IMR-90 (cell line): Measurements from ENCODE around the gene MOB1B. TPM values are rescaled to one million over a fixed set of nuclear protein-coding genes. Genes with fewer than 3 reads are reported as not detected.

Experiments
- ATAC-seq: fragments of 200-7000 bp; cut with Tn5 transposase; 2 replicates; pipeline ENCODE4 v1.9.1; 2020; ENCODE audit warnings: low read depth, mild to moderate bottlenecking, moderate library complexity
- BruUV-seq: library from RNA; stranded (reverse); fragments of 400-500 nt; replicated peaks from 2 replicates; lab custom pipeline; 2021; lab: Mats Ljungman, UMichigan
- CTCF ChIA-PET: fragments of 300-600 bp; formaldehyde crosslinking; extraction: SDS; loops from one replicate; lab custom pipeline; 2021; ENCODE audit warnings: antibody characterized with exemption; lab: Yijun Ruan, JAX
- POLR2A ChIA-PET: fragments of 300-600 bp; sonication (Branson Sonifier 250); formaldehyde crosslinking; loops from one replicate; lab custom pipeline; 2022; ENCODE audit warnings: antibody characterized with exemption; ENCODE audit not compliant: unreplicated experiment; lab: Charles Lee
- DNase-seq: peaks from one replicate; pipeline ENCODE4 v3.0.0; 2013
- H2AFZ ChIP-seq: replicated peaks from 2 replicates; pipeline ENCODE3; 2013; ENCODE audit warnings: low read length, mild to moderate bottlenecking; ENCODE audit not compliant: poor library complexity
- H2AK5ac ChIP-seq: 2 replicates; pipeline ENCODE4 v1.6.1; 2013; ENCODE audit warnings: low read depth, low read length, inconsistent platforms
- H2AK9ac ChIP-seq: replicated peaks from 2 replicates; pipeline ENCODE3; 2013; ENCODE audit warnings: mild to moderate bottlenecking, low read depth, low read length, moderate library complexity; ENCODE audit not compliant: poor library complexity
- H2BK120ac ChIP-seq: 2 replicates; pipeline ENCODE4 v1.6.1; 2013; ENCODE audit warnings: low read depth, low read length, inconsistent platforms
- H2BK15ac ChIP-seq: 3 replicates; pipeline ENCODE4 v1.6.1; 2013; ENCODE audit warnings: low read depth, low read length, inconsistent platforms
- H2BK20ac ChIP-seq: 2 replicates; pipeline ENCODE4 v1.6.1; 2013; ENCODE audit warnings: low read depth, mild to moderate bottlenecking, inconsistent platforms, low read length, moderate library complexity
- H2BK5ac ChIP-seq: 2 replicates; pipeline ENCODE4 v1.6.1; 2013; ENCODE audit warnings: mild to moderate bottlenecking, low read depth, low read length, inconsistent platforms; ENCODE audit not compliant: poor library complexity, severe bottlenecking
- H3K14ac ChIP-seq: replicated peaks from 2 replicates; pipeline ENCODE4 v1.6.1; 2013; ENCODE audit warnings: low read depth, low read length, inconsistent platforms
- H3K18ac ChIP-seq: 2 replicates; pipeline ENCODE4 v1.6.1; 2013; ENCODE audit warnings: low read depth, low read length, control low read depth
- H3K23ac ChIP-seq: 2 replicates; pipeline ENCODE4 v1.6.1; 2013; ENCODE audit warnings: low read depth, low read length, inconsistent platforms
- H3K27ac ChIP-seq: 2 replicates; pipeline ENCODE4 v1.5.1; 2013; ENCODE audit warnings: mild to moderate bottlenecking, control low read depth, low read length; ENCODE audit not compliant: insufficient read depth
- H3K27me3 ChIP-seq: 2 replicates; pipeline ENCODE4 v1.6.1; 2013; ENCODE audit warnings: low read length; ENCODE audit not compliant: control insufficient read depth, insufficient read depth
- H3K36me3 ChIP-seq: 2 replicates; pipeline ENCODE4 v1.6.1; 2013; ENCODE audit warnings: low read length, mixed read lengths; ENCODE audit not compliant: control insufficient read depth, insufficient read depth
- H3K4ac ChIP-seq: 2 replicates; pipeline ENCODE4 v1.6.1; 2013; ENCODE audit warnings: low read depth, low read length, inconsistent platforms
- H3K4me1 ChIP-seq: 2 replicates; pipeline ENCODE4 v1.6.1; 2013; ENCODE audit warnings: low read length, mixed read lengths; ENCODE audit not compliant: control insufficient read depth, insufficient read depth
- H3K4me2 ChIP-seq: 2 replicates; pipeline ENCODE4 v1.6.1; 2013; ENCODE audit warnings: low read depth, mild to moderate bottlenecking, control low read depth, low read length, moderate library complexity
- H3K4me3 ChIP-seq: 2 replicates; pipeline ENCODE4 v1.5.1; 2013; ENCODE audit warnings: low read depth, mild to moderate bottlenecking, control low read depth, low read length, moderate library complexity; ENCODE audit not compliant: insufficient read depth
- H3K56ac ChIP-seq: 2 replicates; pipeline ENCODE4 v1.6.1; 2013; ENCODE audit warnings: low read length, inconsistent platforms; ENCODE audit not compliant: insufficient read depth; ENCODE audit errors: extremely low read depth
- H3K79me1 ChIP-seq, 2 experiments: 2 replicates each; pipeline ENCODE4 v1.6.1; 2013; ENCODE audit warnings: low read length in 2 of 2, inconsistent platforms in 1 of 2, low read depth in 1 of 2
- H3K9ac ChIP-seq: 2 replicates; pipeline ENCODE4 v1.6.1; 2013; ENCODE audit warnings: low read depth, low read length, control low read depth
- H3K9me1 ChIP-seq: 2 replicates; pipeline ENCODE4 v1.6.1; 2013; ENCODE audit warnings: low read length, inconsistent platforms; ENCODE audit not compliant: insufficient read depth
- H3K9me3 ChIP-seq: 2 replicates; pipeline ENCODE4 v1.6.1; 2013; ENCODE audit warnings: low read length; ENCODE audit not compliant: control insufficient read depth, insufficient read depth
- H4K20me1 ChIP-seq: 2 replicates; pipeline ENCODE4 v1.6.1; 2013; ENCODE audit warnings: low read length, inconsistent platforms; ENCODE audit not compliant: insufficient read depth
- H4K5ac ChIP-seq: 2 replicates; pipeline ENCODE4 v1.6.1; 2013; ENCODE audit warnings: mild to moderate bottlenecking, low read depth, low read length, control low read depth
- H4K8ac ChIP-seq, 2 experiments: 2 replicates each; pipeline ENCODE4 v1.6.1; 2013; ENCODE audit warnings: low read depth in 2 of 2, low read length in 2 of 2, control low read depth in 1 of 2, inconsistent platforms in 1 of 2
- H4K91ac ChIP-seq: 2 replicates; pipeline ENCODE4 v1.6.1; 2013; ENCODE audit warnings: low read depth, low read length, inconsistent platforms; ENCODE audit not compliant: insufficient read depth
- CEBPB ChIP-seq: IDR thresholded peaks from 2 replicates; pipeline ENCODE4 v1.6.1; 2012; ENCODE audit warnings: low read depth, low read length, improper control_type of control experiment
- CTCF ChIP-seq: conservative IDR thresholded peaks from 2 replicates; pipeline ENCODE4 v1.5.1; 2012; ENCODE audit warnings: mild to moderate bottlenecking, low read depth, low read length, improper control_type of control experiment
- WGBS, 2 experiments: methylation state at CpG; one replicate each; pipeline versions ENCODE4 v1.1.5 to v1.1.7; 2013; ENCODE audit warnings: missing lambda C conversion rate in 2 of 2; ENCODE audit not compliant: insufficient read length in 1 of 2; ENCODE audit errors: extremely low coverage in 2 of 2; 5-methylcytosine and 5-hydroxymethylcytosine counted together
- dilution Hi-C: fragments of 300-500 bp; cut with HindIII; formaldehyde crosslinking; loops from one replicate; pipeline ENCODE4 v1.14.3; 2018; ENCODE audit warnings: low sequenced_read_pairs; ENCODE audit not compliant: unreplicated experiment
- in situ Hi-C: fragments of 300-500 bp; cut with MboI; formaldehyde crosslinking; loops from 3 replicates; pipeline ENCODE4 v1.14.3; 2019; ENCODE audit warnings: low sequenced_read_pairs, inconsistent platforms, mixed read lengths
- intact Hi-C: fragments of 100-400 bp; cut with micrococcal nuclease; formaldehyde crosslinking; loops from 2 replicates; pipeline ENCODE4 v1.10.0; 2022
- polyA plus RNA-seq, 3 experiments: library from polyadenylated mRNA; depleted of rRNA; stranded (reverse); fragments of >200 nt; gene quantifications; 2 replicates each; pipeline ENCODE4 v1.2.3, GENCODE V29; 2012; ENCODE audit warnings: low replicate concordance in 1 of 3
- total RNA-seq: library from RNA; depleted of rRNA; stranded (reverse); fragments of >200 nt; gene quantifications from 2 replicates; pipeline ENCODE4 v1.2.3, GENCODE V29; 2012

The MOB1B gene
- total and polyA plus RNA-seq, 2 of the 4 experiments (the other 2 are of a cell fraction) = 5.7 to 6.8 TPM

- H2BK15ac ChIP-seq = peak overlapping the region; percentile 54; the same call in 1 of the 3 replicates
- H2BK5ac ChIP-seq = peak overlapping the region; percentile 34
- H4K5ac ChIP-seq = peak overlapping the region; percentile 86
- peak overlapping the region; percentile 70 for H3K4me2 ChIP-seq
- no peak for DNase-seq
- H3K56ac ChIP-seq = no peak overlapping the region
- no peaks in the 10 kb centered on the region for H3K9me3 ChIP-seq
- in situ Hi-C loops (no loop called here), dilution Hi-C loops (no loop called here), intact Hi-C loops (no loop called here)
- CTCF ChIA-PET = no interaction called here
- no TSS peak for BruUV-seq
- H3K79me1 ChIP-seq = peaks cover 15 to 63% of the 10 kb centered on the region in 2 experiments
- no peak overlapping the region for H3K4me3 ChIP-seq
- H2BK120ac ChIP-seq = peak overlapping the region; percentile 30; the same call in 1 of the 2 replicates
- ATAC-seq = peak; percentile 27; the same call in 1 of the 2 replicates
- no peaks in the 10 kb centered on the region for H3K36me3 ChIP-seq
- no peaks in the 10 kb centered on the region for H3K27me3 ChIP-seq
- H3K9ac ChIP-seq = no peak overlapping the region
- no peak overlapping the region for H2AFZ ChIP-seq
- peak overlapping the region; percentile 96 for H3K18ac ChIP-seq
- no peak overlapping the region; the same call in 1 of the 2 replicates for H2AK5ac ChIP-seq
- H3K27ac ChIP-seq = peak overlapping the region; percentile 56; the same call in 1 of the 2 replicates
- no CpG with 5 or more reads among the region's 6 CpGs for WGBS, 2 experiments
- H4K91ac ChIP-seq = no peak overlapping the region
- H3K23ac ChIP-seq = peak overlapping the region; percentile 23; the same call in 1 of the 2 replicates
- H4K8ac ChIP-seq = 0 out of 4 replicates have a peak overlapping the region, but pooled peaks of 1 of the 2 experiments have one; percentile 16
- peaks cover 26% of the 10 kb centered on the region for H3K4me1 ChIP-seq
- TF ChIP-seq CEBPB = 0 out of 2 replicates have a peak, but pooled peaks have one; percentile 26
- no peak for TF ChIP-seq CTCF
- no peak overlapping the region for H2BK20ac ChIP-seq
- no peak overlapping the region for H2AK9ac ChIP-seq
- H3K4ac ChIP-seq = peak overlapping the region; percentile 67; the same call in 1 of the 2 replicates
- peaks cover 17% of the 10 kb centered on the region for H3K9me1 ChIP-seq
- 0 out of 2 replicates have a peak overlapping the region, but pooled peaks have one; percentile 35 for H3K14ac ChIP-seq
- POLR2A ChIA-PET = no interaction called here
- peaks cover 29% of the 10 kb centered on the region for H4K20me1 ChIP-seq
Observed at GRCh38 chr4:70925899-70926635, 23.9 kb downstream of the MOB1B start.
